K562 (cell line): Measurements from ENCODE around the gene BDKRB2.

Experiments used
- GATAD2A ChIP-seq: fragments of 450-650 bp; IDR thresholded peaks from 2 replicates; pipeline ENCODE4 v1.6.1; 2017
- NBN ChIP-seq: fragments of 450-650 bp; IDR thresholded peaks from 2 replicates; pipeline ENCODE4 v1.6.1; 2016; ENCODE audit warnings: low read depth, mild to moderate bottlenecking
- POLR2A ChIP-seq: fragments of 450-650 bp; conservative IDR thresholded peaks from 2 replicates; pipeline ENCODE4 v1.6.1; 2016
- TCF7L2 ChIP-seq: fragments of 150-350 bp; IDR thresholded peaks from 2 replicates; pipeline ENCODE4 v1.6.1; 2016; ENCODE audit warnings: low read depth, mild to moderate bottlenecking, low read length, moderate library complexity

DNA sequence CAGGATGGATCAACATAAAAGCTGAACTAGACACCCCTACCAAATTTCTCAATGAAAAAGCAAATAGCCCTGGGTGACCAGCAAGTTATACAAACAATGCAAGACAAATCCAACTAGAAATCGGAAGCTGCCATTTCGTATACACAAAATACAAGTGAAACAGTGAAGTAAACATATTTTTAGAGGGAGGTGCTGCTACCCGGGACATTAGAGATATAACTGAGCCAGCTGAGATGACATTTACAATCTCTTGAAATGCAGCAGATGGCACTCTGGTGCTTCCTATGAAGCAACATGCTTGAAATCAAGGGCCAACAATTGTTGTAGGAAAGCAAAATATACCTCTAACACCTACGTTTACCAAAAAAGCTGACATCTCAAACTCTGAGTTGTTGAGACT is 76.8 kb downstream of the BDKRB2 start:
- TF ChIP-seq POLR2A (no peak), NBN (no peak), TCF7L2 (no peak), GATAD2A (no peak)
